Bronchial epithelial cell (primary cell): Measurements from ENCODE around the gene TMEM121. TPM values are rescaled to one million over a fixed set of nuclear protein-coding genes. Genes with fewer than 3 reads are reported as not detected.
A peak's percentile ranks its signal among the peaks of the same experiment; 100 is the strongest.

Source experiments
- DNase-seq: peaks from one replicate; pipeline ENCODE4 v3.0.0-alpha.2; 2010; ENCODE audit warnings: low read depth
- FAIRE-seq: peaks from 2 replicates; lab custom pipeline; 2011; peaks lifted over from hg19 to GRCh38; lab: Jason Lieb, UNC
- H3K27me3 ChIP-seq: 2 replicates; pipeline ENCODE4 v1.5.1; 2011; ENCODE audit warnings: low read length; ENCODE audit not compliant: control insufficient read depth, insufficient read depth
- H3K36me3 ChIP-seq: 2 replicates; pipeline ENCODE4 v1.5.1; 2011; ENCODE audit warnings: low read length; ENCODE audit not compliant: control insufficient read depth, insufficient read depth
- H3K4me3 ChIP-seq: 2 replicates; pipeline ENCODE4 v1.5.1; 2011; ENCODE audit warnings: mild to moderate bottlenecking, low read depth, low read length, control low read depth
- total RNA-seq: library from RNA; depleted of rRNA; stranded (reverse); fragments of >200 nt; gene quantifications from 2 replicates; pipeline ENCODE4 v1.2.1, GENCODE V29; 2014
- TF ChIP-seq, protein P1 (sequence below): IDR thresholded peaks from 2 replicates; pipeline ENCODE4 v1.5.1; 2011; ENCODE audit warnings: mild to moderate bottlenecking, moderate library complexity, low read length, control low read depth, inconsistent platforms; ENCODE audit not compliant: insufficient read depth, severe bottlenecking

TMEM121 gene
- total RNA-seq, 1 donor from 2014 or later = 0.53 TPM

DNA sequence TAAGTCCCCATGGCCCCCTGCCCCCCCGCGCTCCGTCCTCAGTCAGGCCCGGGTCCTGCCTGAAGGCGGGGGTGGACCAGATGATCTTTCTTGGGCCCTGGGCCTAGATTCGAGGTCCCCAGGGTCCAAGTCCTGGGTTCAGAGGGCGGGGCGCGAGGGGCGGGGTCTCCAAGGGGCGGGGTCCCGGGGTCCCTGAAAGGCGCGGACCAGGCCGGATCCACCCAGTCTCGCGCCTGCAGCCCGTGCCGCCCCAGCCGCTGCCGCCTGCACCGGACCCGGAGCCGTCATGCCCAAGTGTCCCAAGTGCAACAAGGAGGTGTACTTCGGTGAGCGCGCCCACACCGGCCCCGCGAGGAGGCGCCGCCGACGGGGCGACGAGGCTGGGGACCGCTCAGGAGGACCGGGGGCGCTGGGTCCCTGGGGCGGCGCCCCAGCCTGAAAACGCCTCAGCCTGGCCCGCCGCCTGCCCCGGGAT is 39.4 kb upstream of the TMEM121 start:
- H3K36me3 ChIP-seq = no peaks in the 10 kb centered on the region
- FAIRE-seq (no peak), DNase-seq (no peak)
- H3K27me3 ChIP-seq = no peaks in the 10 kb centered on the region
- TF ChIP-seq, protein P1, sequence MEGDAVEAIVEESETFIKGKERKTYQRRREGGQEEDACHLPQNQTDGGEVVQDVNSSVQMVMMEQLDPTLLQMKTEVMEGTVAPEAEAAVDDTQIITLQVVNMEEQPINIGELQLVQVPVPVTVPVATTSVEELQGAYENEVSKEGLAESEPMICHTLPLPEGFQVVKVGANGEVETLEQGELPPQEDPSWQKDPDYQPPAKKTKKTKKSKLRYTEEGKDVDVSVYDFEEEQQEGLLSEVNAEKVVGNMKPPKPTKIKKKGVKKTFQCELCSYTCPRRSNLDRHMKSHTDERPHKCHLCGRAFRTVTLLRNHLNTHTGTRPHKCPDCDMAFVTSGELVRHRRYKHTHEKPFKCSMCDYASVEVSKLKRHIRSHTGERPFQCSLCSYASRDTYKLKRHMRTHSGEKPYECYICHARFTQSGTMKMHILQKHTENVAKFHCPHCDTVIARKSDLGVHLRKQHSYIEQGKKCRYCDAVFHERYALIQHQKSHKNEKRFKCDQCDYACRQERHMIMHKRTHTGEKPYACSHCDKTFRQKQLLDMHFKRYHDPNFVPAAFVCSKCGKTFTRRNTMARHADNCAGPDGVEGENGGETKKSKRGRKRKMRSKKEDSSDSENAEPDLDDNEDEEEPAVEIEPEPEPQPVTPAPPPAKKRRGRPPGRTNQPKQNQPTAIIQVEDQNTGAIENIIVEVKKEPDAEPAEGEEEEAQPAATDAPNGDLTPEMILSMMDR = no peak
- no peak overlapping the region for H3K4me3 ChIP-seq

DNA sequence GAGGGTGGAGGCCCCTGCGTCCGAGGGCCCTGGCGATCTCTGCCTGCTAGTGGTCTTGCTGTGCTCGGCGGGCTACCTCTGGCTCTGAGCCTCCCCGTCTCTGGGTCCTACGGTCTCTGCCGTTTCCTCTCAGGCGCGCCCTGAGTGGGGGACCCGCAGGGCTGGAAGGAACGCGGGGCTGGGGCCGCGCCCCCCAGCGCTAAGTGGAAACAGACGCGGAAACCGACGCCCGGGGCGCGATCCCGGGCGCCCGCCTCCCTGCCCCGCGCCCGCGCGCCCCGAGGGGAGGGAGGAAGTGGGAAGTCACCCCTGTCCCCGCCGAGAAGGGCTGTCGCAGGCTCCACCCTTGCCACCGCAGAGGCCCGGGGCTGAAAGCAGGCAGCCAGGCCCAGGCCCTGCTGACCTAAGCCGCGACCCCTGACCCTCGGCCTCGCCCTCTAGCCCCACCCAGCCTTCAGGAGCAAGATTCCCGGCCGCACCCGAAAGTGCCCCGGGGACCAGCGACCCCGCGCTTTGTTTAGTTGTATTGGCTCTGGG is 38.9 kb upstream of the TMEM121 start:
- TF ChIP-seq, protein P1 = no peak

GRCh38 chr14:105487986-105488777 is 38.2 kb upstream of the TMEM121 start:
- DNase-seq (no peak), FAIRE-seq (no peak)
- peaks cover 2% of the 10 kb centered on the region for H3K36me3 ChIP-seq
- TF ChIP-seq, protein P1 = no peak
- no peaks in the 10 kb centered on the region for H3K27me3 ChIP-seq
- H3K4me3 ChIP-seq = no peak overlapping the region

More for the DNA sequence above, 38.9 kb upstream of the TMEM121 start:
- Histone ChIP-seq H3K36me3 (peaks cover 2% of the 10 kb centered on the region), H3K27me3 (no peaks in the 10 kb centered on the region), H3K4me3 (no peak overlapping the region)
- FAIRE-seq = no peak
- no peak for DNase-seq

DNA sequence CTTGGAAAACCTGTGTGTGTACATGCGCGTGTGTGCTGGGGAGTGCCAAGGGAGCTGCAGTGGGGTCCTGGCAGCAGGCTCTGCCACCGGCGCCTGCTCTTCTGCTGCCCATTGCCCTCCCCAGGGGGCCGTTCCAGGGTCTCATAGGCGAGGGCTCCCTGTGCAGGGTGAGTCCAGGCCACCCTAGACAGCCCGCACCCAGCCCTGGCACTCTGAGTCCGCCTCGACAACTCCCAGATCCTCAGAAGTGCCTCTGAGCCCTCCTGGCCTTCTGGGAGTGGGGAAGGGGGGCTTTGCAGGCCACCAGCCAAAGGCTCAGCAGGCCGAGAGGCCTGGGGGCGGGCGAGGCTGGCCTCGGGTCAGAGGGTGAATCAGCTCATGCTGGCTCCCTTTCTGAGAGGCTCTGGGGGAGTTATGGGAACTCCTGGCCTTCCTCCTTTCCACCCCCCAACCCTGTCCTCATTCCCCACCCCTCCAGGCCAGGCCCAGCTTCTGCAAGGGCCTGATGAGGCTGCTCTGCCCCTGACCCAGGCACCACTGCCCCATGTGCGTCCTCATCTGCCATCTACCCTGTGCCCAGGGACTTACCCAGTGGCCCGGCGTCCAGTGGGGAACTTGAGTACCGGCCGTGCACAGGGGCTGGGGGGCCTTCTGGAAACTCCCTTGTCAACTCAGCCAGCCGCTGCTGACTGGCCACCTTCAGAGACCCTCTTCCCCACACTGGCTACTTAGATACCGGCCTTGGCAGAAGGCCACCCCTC is 37.4 kb upstream of the TMEM121 start:
- Histone ChIP-seq H3K36me3 (peaks cover 2% of the 10 kb centered on the region), H3K4me3 (no peak overlapping the region), H3K27me3 (no peaks in the 10 kb centered on the region)
- FAIRE-seq (no peak), DNase-seq (no peak)
- TF ChIP-seq, protein P1 = no peak

DNA sequence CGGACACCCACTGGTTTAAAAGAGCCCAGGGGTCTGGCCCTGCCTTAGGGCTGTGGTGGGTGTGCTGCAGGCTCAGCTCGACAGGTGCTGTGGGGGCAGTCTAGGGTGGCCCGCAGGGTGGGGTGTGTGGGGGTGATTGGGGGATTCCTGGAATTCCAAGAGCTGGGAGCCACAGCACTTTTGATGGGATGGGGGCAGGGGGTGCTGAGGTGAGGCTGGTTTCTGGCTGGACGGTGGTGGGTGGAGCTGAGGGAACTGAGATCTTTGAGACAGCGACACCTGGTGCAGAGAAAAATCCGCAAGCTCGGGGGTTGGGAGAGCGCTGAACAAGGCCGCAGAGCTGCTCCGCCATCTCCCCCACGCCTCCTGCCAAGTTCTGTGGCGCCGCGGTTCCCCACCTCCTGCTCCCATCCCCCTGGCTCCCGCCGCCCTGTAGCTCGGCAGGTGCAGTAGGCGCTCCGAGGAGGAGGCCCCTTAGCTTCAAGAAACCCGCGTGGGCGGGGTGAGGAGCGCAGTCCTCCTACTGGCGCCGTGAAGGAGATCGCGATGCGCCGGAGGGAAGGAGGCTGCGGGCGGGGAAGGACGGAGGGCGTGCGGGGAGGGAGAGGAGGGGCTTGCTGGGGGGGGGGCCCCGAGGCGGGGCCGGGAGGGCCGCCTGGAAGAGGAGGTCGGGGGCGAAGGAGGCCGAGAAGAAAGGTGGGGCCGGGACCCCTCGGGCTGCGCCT is 36.7 kb upstream of the TMEM121 start:
- Histone ChIP-seq H3K36me3 (peaks cover 2% of the 10 kb centered on the region), H3K27me3 (no peaks in the 10 kb centered on the region), H3K4me3 (peak overlapping the region; percentile 67)
- DNase-seq (peak; percentile 84), FAIRE-seq (no peak)
- TF ChIP-seq, protein P1 = peak; percentile 94
